Vagina (tissue), 2 donors: ENCODE results near the gene PELI2. TPM values are rescaled to one million over a fixed set of nuclear protein-coding genes. Genes with fewer than 3 reads are reported as not detected.

ENCODE experiments used
- DNase-seq, 2 donors: peaks; one replicate each; pipeline ENCODE4 v3.0.0-alpha.2; 2017; ENCODE audit errors: extremely low spot score in 2 of 2
- H3K27ac ChIP-seq: fragments of 200-600 bp; sonication (generic); one replicate; pipeline ENCODE4 v1.5.1; 2019
- H3K27me3 ChIP-seq: fragments of 200-600 bp; sonication (generic); one replicate; pipeline ENCODE4 v1.5.1; 2019
- H3K36me3 ChIP-seq, 2 donors: fragments of 200-600 bp; sonication (generic); one replicate each; pipeline ENCODE4 v1.5.1; 2017 to 2019
- H3K4me1 ChIP-seq: fragments of 200-600 bp; sonication (generic); one replicate; pipeline ENCODE4 v1.5.1; 2019
- H3K4me3 ChIP-seq, 2 donors: fragments of 200-600 bp; sonication (generic); 1 replicate in 1 of 2; 2 replicates in 1 of 2; pipeline ENCODE4 v1.5.1; 2016 to 2019
- H3K9me3 ChIP-seq: fragments of 200-600 bp; sonication (generic); one replicate; pipeline ENCODE4 v1.5.1; 2019
- CTCF ChIP-seq, 3 experiments: fragments of 450-650 bp in 2 of 3; fragments of 200-600 bp in 1 of 3; sonication (generic) in 1 of 3; IDR thresholded peaks; one replicate each; pipeline ENCODE4 v1.5.1; 2017 to 2019; ENCODE audit warnings: antibody characterized with exemption in 3 of 3, mild to moderate bottlenecking in 2 of 3, moderate library complexity in 2 of 3
- POLR2A ChIP-seq, 2 donors: fragments of 450-650 bp; IDR thresholded peaks; one replicate each; pipeline ENCODE4 v1.6.1; 2017; ENCODE audit warnings: antibody characterized with exemption in 2 of 2, mild to moderate bottlenecking in 2 of 2, moderate library complexity in 2 of 2
- POLR2AphosphoS5 ChIP-seq, 2 donors: sonication (generic); formaldehyde crosslinking; IDR thresholded peaks; one replicate each; pipeline ENCODE4 v1.9.0; 2017; ENCODE audit warnings: antibody characterized with exemption in 2 of 2, mild to moderate bottlenecking in 2 of 2, low read depth in 1 of 2; ENCODE audit not compliant: insufficient read depth in 1 of 2
- intact Hi-C: fragments of 100-400 bp; cut with DNase I; formaldehyde crosslinking; loops from one replicate; pipeline ENCODE4 v1.15.1; 2023
- total RNA-seq: library from RNA; depleted of rRNA; stranded (reverse); fragments of >200 nt; gene quantifications from one replicate; pipeline ENCODE4 v1.2.3, GENCODE V29; 2016

PELI2 gene
- total RNA-seq, 1 donor from 2014 or later: 9.6 TPM

GRCh38 chr14:56294128-56294527 lies 175.9 kb downstream of the PELI2 start:
- no peaks in the 10 kb centered on the region for H3K27me3 ChIP-seq
- intact Hi-C loops: no loop called here
- DNase-seq: no peak
- no peaks in the 10 kb centered on the region for H3K9me3 ChIP-seq
- H3K27ac ChIP-seq: no peak overlapping the region
- H3K4me1 ChIP-seq: peaks cover 7% of the 10 kb centered on the region
- H3K4me3 ChIP-seq: no peak overlapping the region
- TF ChIP-seq CTCF (IDR thresholded peaks at IDR 0.05) (no peak), POLR2A (IDR thresholded peaks at IDR 0.05) (no peak), POLR2AphosphoS5 (IDR thresholded peaks at IDR 0.05; ENCODE audit: insufficient read depth in 1 of 2, low read depth in 1 of 2) (no peak)
- peaks cover 0 to 14% of the 10 kb centered on the region in 2 donors for H3K36me3 ChIP-seq

- no peak for DNase-seq
- Histone ChIP-seq H3K36me3 (peaks cover 0 to 7% of the 10 kb centered on the region in 2 donors), H3K4me1 (peaks cover 7% of the 10 kb centered on the region), H3K9me3 (no peaks in the 10 kb centered on the region), H3K4me3 (no peak overlapping the region), H3K27ac (no peak overlapping the region), H3K27me3 (no peaks in the 10 kb centered on the region)
- no peak for TF ChIP-seq POLR2A (IDR thresholded peaks at IDR 0.05)
- TF ChIP-seq POLR2AphosphoS5 (IDR thresholded peaks at IDR 0.05; ENCODE audit: insufficient read depth in 1 of 2, low read depth in 1 of 2): no peak
- no peak for TF ChIP-seq CTCF (IDR thresholded peaks at IDR 0.05)
- intact Hi-C loops: no loop called here
These were observed 177.5 kb downstream of the PELI2 start for GRCh38 chr14:56295743-56296142.

GRCh38 chr14:56297449-56297848 lies 179.2 kb downstream of the PELI2 start:
- no peaks in the 10 kb centered on the region for H3K9me3 ChIP-seq
- no peaks in the 10 kb centered on the region for H3K27me3 ChIP-seq
- TF ChIP-seq POLR2AphosphoS5 (IDR thresholded peaks at IDR 0.05; ENCODE audit: insufficient read depth in 1 of 2, low read depth in 1 of 2) (no peak), POLR2A (IDR thresholded peaks at IDR 0.05) (no peak), CTCF (IDR thresholded peaks at IDR 0.05) (no peak)
- H3K4me3 ChIP-seq: no peak overlapping the region
- intact Hi-C loops: no loop called here
- H3K27ac ChIP-seq: no peak overlapping the region
- no peaks in the 10 kb centered on the region for H3K36me3 ChIP-seq
- H3K4me1 ChIP-seq: peaks cover 7% of the 10 kb centered on the region
- DNase-seq: no peak

GRCh38 chr14:56299306-56299984 lies 181.2 kb downstream of the PELI2 start:
- Histone ChIP-seq H3K9me3 (no peaks in the 10 kb centered on the region), H3K27ac (no peak overlapping the region), H3K27me3 (no peaks in the 10 kb centered on the region), H3K36me3 (no peaks in the 10 kb centered on the region), H3K4me3 (no peak overlapping the region), H3K4me1 (peaks cover 7% of the 10 kb centered on the region)
- no peak for TF ChIP-seq CTCF (IDR thresholded peaks at IDR 0.05)
- TF ChIP-seq POLR2AphosphoS5 (IDR thresholded peaks at IDR 0.05; ENCODE audit: insufficient read depth in 1 of 2, low read depth in 1 of 2): no peak
- TF ChIP-seq POLR2A (IDR thresholded peaks at IDR 0.05): no peak
- intact Hi-C loops: no loop called here
- DNase-seq: no peak

GRCh38 chr14:56300495-56300894 lies 182.3 kb downstream of the PELI2 start:
- H3K9me3 ChIP-seq: no peaks in the 10 kb centered on the region
- DNase-seq: no peak
- H3K4me3 ChIP-seq: no peak overlapping the region
- intact Hi-C loops: no loop called here
- H3K36me3 ChIP-seq: no peaks in the 10 kb centered on the region
- no peak overlapping the region for H3K27ac ChIP-seq
- TF ChIP-seq POLR2AphosphoS5 (IDR thresholded peaks at IDR 0.05; ENCODE audit: insufficient read depth in 1 of 2, low read depth in 1 of 2): no peak
- no peak for TF ChIP-seq CTCF (IDR thresholded peaks at IDR 0.05)
- TF ChIP-seq POLR2A (IDR thresholded peaks at IDR 0.05): no peak
- peaks cover 2% of the 10 kb centered on the region for H3K4me1 ChIP-seq
- H3K27me3 ChIP-seq: no peaks in the 10 kb centered on the region
